B cell (primary cell): ENCODE data around the gene CLCN1. TPM values are rescaled to one million over a fixed set of nuclear protein-coding genes. Genes with fewer than 3 reads are reported as not detected.

Experiments
- ATAC-seq: fragments of 200-7000 bp; cut with Tn5 transposase; one replicate; pipeline ENCODE4 v1.10.0; 2021; ENCODE audit warnings: low read depth, mild to moderate bottlenecking, moderate number of reproducible peaks, moderate library complexity
- CTCF ChIA-PET: fragments of 350-600 bp; sonication (Branson Sonifier 250); formaldehyde crosslinking; loops from one replicate; lab custom pipeline; 2021; ENCODE audit warnings: antibody characterized with exemption, inconsistent platforms; lab: Charles Lee
- POLR2A ChIA-PET: fragments of 350-600 bp; sonication (Branson Sonifier 250); formaldehyde crosslinking; loops from one replicate; lab custom pipeline; 2021; ENCODE audit warnings: antibody characterized with exemption; lab: Charles Lee
- DNase-seq: peaks from one replicate; pipeline ENCODE4 v3.0.0; 2013
- H2AFZ ChIP-seq: 2 replicates; pipeline ENCODE4 v1.6.1; 2012; ENCODE audit warnings: mild to moderate bottlenecking, low read depth, low read length; ENCODE audit not compliant: insufficient read depth, poor library complexity, severe bottlenecking
- H3K27ac ChIP-seq, 2 donors: 1 replicate in 1 of 2; 2 replicates in 1 of 2; pipeline ENCODE4 v1.5.1; 2012 to 2013; ENCODE audit warnings: low read length in 2 of 2, mild to moderate bottlenecking in 2 of 2, moderate library complexity in 1 of 2
- H3K27me3 ChIP-seq, 4 experiments: fragments of 200-600 bp in 1 of 4; sonication (generic) in 1 of 4; replicated peaks in 1 of 4; 1 replicate in 2 of 4; 2 replicates in 2 of 4; pipeline versions ENCODE4 v1.6.1 to v1.7.0; 2013 to 2016; ENCODE audit warnings: low read length in 3 of 4, mild to moderate bottlenecking in 2 of 4, mixed read lengths in 1 of 4, moderate library complexity in 1 of 4; ENCODE audit not compliant: insufficient read depth in 4 of 4, control insufficient read depth in 3 of 4; ENCODE audit errors: control extremely low read depth in 1 of 4
- H3K36me3 ChIP-seq, 2 experiments: replicated peaks in 1 of 2; 1 replicate in 1 of 2; 2 replicates in 1 of 2; pipeline versions ENCODE4 v1.6.1 to v1.7.1; 2013; ENCODE audit warnings: low read length in 1 of 2; ENCODE audit not compliant: insufficient read depth in 2 of 2, control insufficient read depth in 1 of 2; ENCODE audit errors: control extremely low read depth in 1 of 2, extremely low read depth in 1 of 2
- H3K4me1 ChIP-seq, 2 donors: fragments of 200-600 bp in 1 of 2; sonication (generic) in 1 of 2; 1 replicate in 1 of 2; 2 replicates in 1 of 2; pipeline versions ENCODE4 v1.5.1 to v1.6.1; 2013 to 2017; ENCODE audit warnings: low read length in 2 of 2; ENCODE audit not compliant: control insufficient read depth in 2 of 2, insufficient read depth in 2 of 2
- H3K4me2 ChIP-seq: replicated peaks from 2 replicates; pipeline ENCODE3; 2012; ENCODE audit warnings: mild to moderate bottlenecking, low read depth, low read length; ENCODE audit not compliant: poor library complexity, severe bottlenecking
- H3K4me3 ChIP-seq, 5 experiments: fragments of 200-600 bp in 1 of 5; sonication (generic) in 1 of 5; 1 replicate in 3 of 5; 2 replicates in 2 of 5; pipeline versions ENCODE4 v1.5.1 to v1.7.0; 2011 to 2016; ENCODE audit warnings: low read length in 4 of 5, mild to moderate bottlenecking in 4 of 5, low read depth in 2 of 5, control low read depth in 1 of 5, moderate library complexity in 1 of 5; ENCODE audit not compliant: insufficient read depth in 1 of 5; ENCODE audit errors: control extremely low read depth in 1 of 5, extremely low read depth in 1 of 5
- H3K79me2 ChIP-seq: fragments of 200-600 bp; sonication (generic); one replicate; pipeline ENCODE4 v1.6.0; 2016; ENCODE audit warnings: low read length; ENCODE audit not compliant: control insufficient read depth, insufficient read depth
- H3K9ac ChIP-seq: fragments of 200-600 bp; sonication (generic); 2 replicates; pipeline ENCODE4 v1.6.1; 2017; ENCODE audit warnings: mild to moderate bottlenecking, low read length, moderate library complexity
- H3K9me3 ChIP-seq, 3 donors: one replicate each; pipeline versions ENCODE4 v1.6.1 to v1.7.1; 2013; ENCODE audit warnings: low read length in 2 of 3; ENCODE audit not compliant: control insufficient read depth in 2 of 3, insufficient read depth in 1 of 3; ENCODE audit errors: control extremely low read depth in 1 of 3
- H4K20me1 ChIP-seq: 2 replicates; pipeline ENCODE4 v1.6.0; 2012; ENCODE audit warnings: mild to moderate bottlenecking, low read length; ENCODE audit not compliant: insufficient read depth, control insufficient read depth, poor library complexity, severe bottlenecking
- H3K27ac Mint-ChIP-seq: one replicate; pipeline ENCODE4 v1.8.0; 2021; ENCODE audit warnings: mixed read lengths
- H3K27me3 Mint-ChIP-seq: one replicate; pipeline ENCODE4 v1.8.0; 2021; ENCODE audit warnings: mixed read lengths
- H3K4me1 Mint-ChIP-seq: one replicate; pipeline ENCODE4 v1.8.0; 2021; ENCODE audit warnings: mixed read lengths
- H3K4me3 Mint-ChIP-seq: one replicate; pipeline ENCODE4 v1.8.0; 2021; ENCODE audit warnings: mixed read lengths
- H3K9me3 Mint-ChIP-seq: one replicate; pipeline ENCODE4 v1.8.0; 2022; ENCODE audit warnings: mixed read lengths; ENCODE audit not compliant: insufficient read depth
- EZH2 ChIP-seq: IDR thresholded peaks from 2 replicates; pipeline ENCODE4 v1.6.1; 2012; ENCODE audit warnings: borderline replicate concordance, low read depth, mild to moderate bottlenecking, moderate library complexity, low read length; ENCODE audit not compliant: insufficient read depth, poor library complexity, severe bottlenecking
- WGBS: methylation state at CpG from one replicate; pipeline ENCODE4 v1.1.5; 2013; ENCODE audit warnings: missing lambda C conversion rate; ENCODE audit not compliant: insufficient coverage; 5-methylcytosine and 5-hydroxymethylcytosine counted together
- intact Hi-C: fragments of 100-400 bp; cut with micrococcal nuclease; formaldehyde crosslinking; loops from one replicate; pipeline ENCODE4 v1.10.0; 2022
- polyA plus RNA-seq: library from polyadenylated mRNA; depleted of rRNA; stranded (reverse); fragments of >200 nt; gene quantifications from 2 replicates; pipeline ENCODE4 v1.2.3, GENCODE V29; 2012
- total RNA-seq, 2 donors: library from RNA; stranded (reverse); fragments of 120-200 nt in 1 of 2; gene quantifications; 1 replicate in 1 of 2; 2 replicates in 1 of 2; pipeline versions ENCODE4 v1.2.3 to v1.2.4, GENCODE V29; 2013 to 2022
- TF ChIP-seq, protein P1 (sequence below): fragments of 200-600 bp; IDR thresholded peaks from one replicate; pipeline ENCODE4 v1.8.0; 2022; ENCODE audit warnings: antibody characterized with exemption, mild to moderate bottlenecking

Gene CLCN1
- total and polyA plus RNA-seq, 2 donors (not counting 1 experiment from before 2014, with no cell fraction given) = not detected

DNA sequence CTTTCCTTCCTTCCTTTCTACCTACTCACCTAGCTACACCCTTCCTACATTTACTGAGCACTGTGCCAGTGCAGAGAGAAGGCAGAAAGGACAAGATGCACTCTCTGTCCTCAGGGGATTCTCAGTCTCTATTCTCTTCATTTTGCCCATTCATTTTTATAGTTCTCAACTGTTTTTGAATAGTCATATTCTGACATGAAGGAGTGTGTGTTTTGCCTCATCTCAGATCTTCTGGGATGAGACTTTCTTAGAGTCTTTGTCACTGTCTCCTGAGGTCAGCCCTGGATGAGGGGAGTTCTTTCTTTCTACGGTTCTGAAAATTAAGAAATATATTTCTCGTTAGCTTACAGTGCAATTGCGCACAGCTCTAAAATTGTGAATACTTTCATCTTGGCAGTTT lies 21.3 kb downstream of the CLCN1 start:
- WGBS = no CpG with 5 or more reads among the region's 3 CpGs
- H3K4me3 ChIP-seq = no peak overlapping the region
- intact Hi-C loops = no loop called here
- ATAC-seq (no peak), DNase-seq (no peak)
- no peak overlapping the region for H3K9ac ChIP-seq
- H3K9me3 ChIP-seq = no peaks in the 10 kb centered on the region
- TF ChIP-seq EZH2 = no peak
- TF ChIP-seq, protein P1, sequence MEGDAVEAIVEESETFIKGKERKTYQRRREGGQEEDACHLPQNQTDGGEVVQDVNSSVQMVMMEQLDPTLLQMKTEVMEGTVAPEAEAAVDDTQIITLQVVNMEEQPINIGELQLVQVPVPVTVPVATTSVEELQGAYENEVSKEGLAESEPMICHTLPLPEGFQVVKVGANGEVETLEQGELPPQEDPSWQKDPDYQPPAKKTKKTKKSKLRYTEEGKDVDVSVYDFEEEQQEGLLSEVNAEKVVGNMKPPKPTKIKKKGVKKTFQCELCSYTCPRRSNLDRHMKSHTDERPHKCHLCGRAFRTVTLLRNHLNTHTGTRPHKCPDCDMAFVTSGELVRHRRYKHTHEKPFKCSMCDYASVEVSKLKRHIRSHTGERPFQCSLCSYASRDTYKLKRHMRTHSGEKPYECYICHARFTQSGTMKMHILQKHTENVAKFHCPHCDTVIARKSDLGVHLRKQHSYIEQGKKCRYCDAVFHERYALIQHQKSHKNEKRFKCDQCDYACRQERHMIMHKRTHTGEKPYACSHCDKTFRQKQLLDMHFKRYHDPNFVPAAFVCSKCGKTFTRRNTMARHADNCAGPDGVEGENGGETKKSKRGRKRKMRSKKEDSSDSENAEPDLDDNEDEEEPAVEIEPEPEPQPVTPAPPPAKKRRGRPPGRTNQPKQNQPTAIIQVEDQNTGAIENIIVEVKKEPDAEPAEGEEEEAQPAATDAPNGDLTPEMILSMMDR = no peak
- peaks cover 30% of the 10 kb centered on the region for H3K27me3 Mint-ChIP-seq
- peaks cover 0 to 8% (median 4%) of the 10 kb centered on the region in 4 experiments for H3K27me3 ChIP-seq
- H3K9me3 Mint-ChIP-seq = no peaks in the 10 kb centered on the region
- H3K4me3 Mint-ChIP-seq = no peak overlapping the region
- ChIA-PET POLR2A (interaction anchor here (0.6 to 0.7 kb wide), 2 partner anchors 20 to 78 kb away, joined by 3 to 9 read pairs; no protein-coding TSS in a partner anchor), CTCF (interaction anchor here (0.5 to 3.3 kb wide), 4 partner anchors 8 to 97 kb away, joined by 3 to 13 read pairs (median 8); no protein-coding TSS in a partner anchor)
- no peak overlapping the region for H3K4me2 ChIP-seq
- no peaks in the 10 kb centered on the region for H3K79me2 ChIP-seq
- no peaks in the 10 kb centered on the region for H3K4me1 ChIP-seq
- no peak overlapping the region for H2AFZ ChIP-seq
- no peak overlapping the region for H3K27ac Mint-ChIP-seq
- no peaks in the 10 kb centered on the region for H4K20me1 ChIP-seq
- no peaks in the 10 kb centered on the region for H3K4me1 Mint-ChIP-seq
- H3K27ac ChIP-seq = no peak overlapping the region
- H3K36me3 ChIP-seq = no peaks in the 10 kb centered on the region

DNA sequence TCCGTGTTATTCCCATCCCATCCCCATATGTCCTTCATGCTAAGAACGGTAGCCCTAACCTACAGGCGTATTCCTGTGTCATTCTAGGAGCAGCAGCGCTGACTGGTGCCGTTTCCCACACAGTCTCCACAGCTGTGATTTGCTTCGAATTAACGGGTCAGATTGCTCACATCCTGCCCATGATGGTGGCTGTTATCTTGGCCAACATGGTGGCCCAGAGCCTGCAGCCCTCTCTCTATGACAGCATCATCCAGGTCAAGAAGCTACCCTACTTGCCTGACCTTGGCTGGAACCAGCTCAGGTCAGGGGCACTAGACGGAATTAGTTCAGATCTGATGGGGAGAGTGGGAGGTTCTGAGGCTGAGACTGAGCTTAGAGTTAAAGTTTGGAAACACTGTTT lies 25.9 kb downstream of the CLCN1 start:
- Histone ChIP-seq H4K20me1 (no peaks in the 10 kb centered on the region), H3K9me3 (no peaks in the 10 kb centered on the region), H3K4me3 (no peak overlapping the region), H3K27me3 (peaks cover 0 to 8% (median 6%) of the 10 kb centered on the region in 4 experiments), H3K79me2 (no peaks in the 10 kb centered on the region), H3K4me1 (peaks cover 7 to 9% of the 10 kb centered on the region in 2 donors), H3K36me3 (no peaks in the 10 kb centered on the region), H2AFZ (no peak overlapping the region), H3K27ac (no peak overlapping the region), H3K9ac (no peak overlapping the region), H3K4me2 (no peak overlapping the region)
- intact Hi-C loops = no loop called here
- Mint-ChIP-seq H3K27ac (no peak overlapping the region), H3K9me3 (no peaks in the 10 kb centered on the region), H3K4me3 (no peak overlapping the region), H3K4me1 (peaks cover 7% of the 10 kb centered on the region), H3K27me3 (peaks cover 38% of the 10 kb centered on the region)
- WGBS = 93% methylated on average over 7 of the region's 8 CpGs
- ChIA-PET CTCF (interaction anchor here (2.2 kb wide), 1 partner anchor 32 kb away, joined by 5 read pairs; no protein-coding TSS in a partner anchor), POLR2A (no interaction called here)
- DNase-seq = no peak
- ATAC-seq = no peak
- TF ChIP-seq, protein P1 = no peak
- TF ChIP-seq EZH2 = no peak
